ENCODE measurements around the gene EPB41L2. TPM values are rescaled to one million over a fixed set of nuclear protein-coding genes. Genes with fewer than 3 reads are reported as not detected.

EPB41L2 gene
- total RNA-seq, 1 experiment from 2014 or later, result 74.8 TPM

GRCh38 chr6:130846501-130846900 lies 216.5 kb downstream of the EPB41L2 start:
- TF ChIP-seq SIN3A (IDR thresholded peaks at IDR 0.05; ENCODE audit: low read depth) (no peak), POLR2A (IDR thresholded peaks at IDR 0.05; ENCODE audit: borderline replicate concordance, extremely low read depth, insufficient read depth, insufficient read length) (no peak), EGR1 (IDR thresholded peaks at IDR 0.05; ENCODE audit: low read depth) (no peak), REST (IDR thresholded peaks at IDR 0.05; ENCODE audit: low read depth) (no peak), YY1 (IDR thresholded peaks at IDR 0.05; ENCODE audit: extremely low read depth, insufficient replicate concordance, low read depth, low read length) (no peak), ZFX (IDR thresholded peaks at IDR 0.05) (no peak), CTCF (IDR thresholded peaks at IDR 0.05 in 2 of 3, conservative IDR thresholded peaks at IDR 0.05 in 1 of 3; ENCODE audit: borderline replicate concordance in 1 of 3, insufficient read depth in 1 of 3, low read depth in 2 of 3, low read length in 2 of 3) (no peak), TCF7L2 (IDR thresholded peaks at IDR 0.05; ENCODE audit: borderline replicate concordance, extremely low read depth, insufficient read depth, insufficient read length) (no peak), ZNF274 (IDR thresholded peaks at IDR 0.05; ENCODE audit: low read depth, low read length) (no peak), ELF1 (IDR thresholded peaks at IDR 0.05; ENCODE audit: borderline replicate concordance, low read depth) (no peak), SRF (IDR thresholded peaks at IDR 0.05; ENCODE audit: low read depth) (no peak), JUND (IDR thresholded peaks at IDR 0.05) (no peak), EZH2 (IDR thresholded peaks at IDR 0.05) (no peak), CEBPB (IDR thresholded peaks at IDR 0.05; ENCODE audit: low read depth) (no peak), EZH2phosphoT487 (IDR thresholded peaks at IDR 0.05; ENCODE audit: borderline replicate concordance) (no peak), MAX (IDR thresholded peaks at IDR 0.05) (no peak), POLR2AphosphoS5 (IDR thresholded peaks at IDR 0.05; ENCODE audit: low read depth, low read length) (no peak), RAD21 (IDR thresholded peaks at IDR 0.05; ENCODE audit: low read depth) (no peak), CBX3 (IDR thresholded peaks at IDR 0.05; ENCODE audit: low read depth) (no peak)
- H3K9me2 ChIP-seq (ENCODE audit: insufficient read depth), result no peaks in the 10 kb centered on the region
- no peaks in the 10 kb centered on the region for H3K79me2 ChIP-seq (ENCODE audit: insufficient read depth, low read length)
- H3K4me1 ChIP-seq (ENCODE audit: control insufficient read depth in 1 of 2, insufficient read depth in 2 of 2, low read length in 2 of 2), result peaks cover 0 to 5% of the 10 kb centered on the region in 2 experiments; a peak in 1 of 4 replicates
- H3K27me3 ChIP-seq (ENCODE audit: insufficient read depth, low read length), result no peaks in the 10 kb centered on the region
- intact Hi-C loops (cut with micrococcal nuclease), result no loop called here
- no peak for ATAC-seq
- H4K20me1 ChIP-seq (ENCODE audit: insufficient read depth), result no peaks in the 10 kb centered on the region
- DNase-seq (ENCODE audit: low read depth, low spot score), result no peak
- RAD21 ChIA-PET (ENCODE audit: low non-redundant PET in 1 of 2, low total read pairs in 2 of 2, uncharacterized antibody in 2 of 2, unreplicated experiment in 2 of 2), result no interaction called here
- CTCF ChIA-PET, result no interaction called here
- no peak overlapping the region for H3K9ac ChIP-seq (ENCODE audit: low read length)
- H3K9me3 ChIP-seq (ENCODE audit: control insufficient read depth in 1 of 2, insufficient read depth in 1 of 2, low read depth in 1 of 2, low read length in 2 of 2), result no peaks in the 10 kb centered on the region
- no peak overlapping the region for H3K27ac ChIP-seq (ENCODE audit: low read depth, low read length)
- H3K36me3 ChIP-seq (ENCODE audit: control insufficient read depth in 1 of 2, insufficient read depth in 2 of 2, low read length in 2 of 2), result no peaks in the 10 kb centered on the region
- no peak overlapping the region for H3K4me3 ChIP-seq (replicated peaks in 1 of 2; ENCODE audit: low read depth in 1 of 2, low read length in 2 of 2)
- H2AFZ ChIP-seq (ENCODE audit: low read depth, low read length, poor library complexity, severe bottlenecking), result no peak overlapping the region
- BruUV-seq (replicated peaks), result no TSS peak
- H3K4me2 ChIP-seq (ENCODE audit: low read length), result no peak overlapping the region
- POLR2A ChIA-PET, result no interaction called here
